Hematopoietic multipotent progenitor cell treated with erythropoietin and hydrocortisone succinate and interleukin-3 and kit ligand, for 15 days (in vitro differentiated cells): Measurements from ENCODE around the gene NPHP4.

Source experiments
- DNase-seq: peaks from one replicate; pipeline ENCODE4 v3.0.0-alpha.2; 2015; ENCODE audit warnings: low spot score

Gene NPHP4

DNA sequence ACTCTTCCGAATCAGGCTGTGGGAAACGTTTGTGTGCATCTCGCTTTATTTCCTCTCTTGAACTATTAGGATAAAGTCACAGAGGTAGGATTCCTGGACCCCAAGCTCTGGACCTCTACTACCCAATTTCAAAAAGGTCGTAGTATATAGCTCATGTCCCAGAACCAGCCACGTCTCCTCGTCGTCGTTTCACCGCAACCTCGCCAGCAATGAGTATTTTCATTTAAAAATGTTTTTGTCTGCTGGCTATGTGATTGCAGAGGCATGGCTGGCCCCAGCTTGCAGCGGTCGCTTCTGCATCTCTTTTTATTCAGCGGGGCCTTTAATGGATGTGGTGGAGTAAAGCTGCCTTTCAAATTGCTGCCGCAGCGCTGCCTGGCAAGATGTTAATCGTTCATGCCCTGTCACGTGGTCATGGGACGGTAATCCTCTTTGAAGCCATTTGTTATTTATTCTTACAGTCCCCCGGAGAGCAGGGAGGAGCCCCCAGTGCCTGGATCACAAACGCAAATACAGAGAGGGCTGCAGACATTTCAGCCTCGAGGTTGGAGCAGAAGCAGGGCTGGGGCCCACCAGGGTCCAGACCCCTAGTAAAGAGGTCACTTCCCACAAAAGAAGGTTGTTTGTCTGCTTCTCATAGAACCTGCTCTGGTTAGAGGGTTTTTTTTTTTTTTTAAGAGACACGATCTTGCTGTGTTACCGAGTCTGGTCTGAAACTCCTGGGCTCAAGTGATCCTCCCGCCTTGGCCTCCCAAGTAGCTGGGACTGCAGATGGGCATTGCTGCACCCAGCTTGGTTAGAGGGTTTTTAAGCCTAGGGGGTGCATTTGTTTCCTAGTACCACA, 11.6 kb upstream of the NPHP4 start:
- DNase-seq = no peak

- DNase-seq = no peak
Observed at GRCh38 chr1:6002714-6003501, 10.7 kb upstream of the NPHP4 start.

GRCh38 chr1:6001992-6002576, 9.9 kb upstream of the NPHP4 start:
- no peak for DNase-seq

GRCh38 chr1:6000444-6001288, 8.4 kb upstream of the NPHP4 start:
- no peak for DNase-seq

- no peak for DNase-seq
Observed at GRCh38 chr1:5999711-6000443, 7.7 kb upstream of the NPHP4 start.

DNA sequence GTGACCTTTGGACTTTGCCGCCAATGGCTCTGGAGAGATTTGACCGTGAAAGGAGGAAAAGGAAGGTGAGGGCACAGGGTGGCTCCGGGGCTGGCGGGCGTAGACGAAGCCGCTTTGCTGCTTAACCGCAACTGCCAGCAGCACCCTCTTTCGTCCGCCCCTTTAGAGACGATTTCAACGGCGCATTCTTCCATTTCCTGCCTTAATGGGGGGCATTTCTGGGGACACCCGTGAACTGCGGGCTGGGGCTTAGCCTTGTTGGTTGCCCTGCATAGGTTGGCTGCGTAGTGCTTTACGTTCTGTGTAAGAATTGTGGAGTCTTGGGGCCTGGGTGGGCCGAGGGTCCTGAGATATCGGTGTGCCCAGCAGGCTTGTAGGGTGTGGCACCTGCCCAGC, 6.7 kb upstream of the NPHP4 start:
- DNase-seq = no peak

GRCh38 chr1:5998051-5998905, 6.1 kb upstream of the NPHP4 start:
- DNase-seq = no peak

DNA sequence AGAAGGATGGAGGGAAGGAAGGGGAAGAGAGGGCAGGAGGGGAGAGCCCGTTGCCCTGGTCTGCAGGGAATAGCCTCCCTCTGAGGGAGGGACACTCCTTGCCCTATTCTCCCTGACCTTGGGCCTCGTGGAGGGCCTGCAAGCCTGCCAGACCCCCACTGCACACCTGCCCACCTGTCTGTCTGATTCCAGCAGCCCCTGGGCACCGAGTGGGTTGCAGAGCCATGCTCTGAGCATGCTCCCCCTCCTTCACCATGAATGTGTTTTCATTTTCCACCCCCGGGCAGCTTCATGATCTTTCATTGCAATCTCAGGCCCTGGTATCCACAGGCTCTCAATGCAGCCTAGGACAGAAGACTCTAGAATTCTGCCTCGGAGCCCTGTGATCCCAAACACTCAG, 5.1 kb upstream of the NPHP4 start:
- no peak for DNase-seq

DNA sequence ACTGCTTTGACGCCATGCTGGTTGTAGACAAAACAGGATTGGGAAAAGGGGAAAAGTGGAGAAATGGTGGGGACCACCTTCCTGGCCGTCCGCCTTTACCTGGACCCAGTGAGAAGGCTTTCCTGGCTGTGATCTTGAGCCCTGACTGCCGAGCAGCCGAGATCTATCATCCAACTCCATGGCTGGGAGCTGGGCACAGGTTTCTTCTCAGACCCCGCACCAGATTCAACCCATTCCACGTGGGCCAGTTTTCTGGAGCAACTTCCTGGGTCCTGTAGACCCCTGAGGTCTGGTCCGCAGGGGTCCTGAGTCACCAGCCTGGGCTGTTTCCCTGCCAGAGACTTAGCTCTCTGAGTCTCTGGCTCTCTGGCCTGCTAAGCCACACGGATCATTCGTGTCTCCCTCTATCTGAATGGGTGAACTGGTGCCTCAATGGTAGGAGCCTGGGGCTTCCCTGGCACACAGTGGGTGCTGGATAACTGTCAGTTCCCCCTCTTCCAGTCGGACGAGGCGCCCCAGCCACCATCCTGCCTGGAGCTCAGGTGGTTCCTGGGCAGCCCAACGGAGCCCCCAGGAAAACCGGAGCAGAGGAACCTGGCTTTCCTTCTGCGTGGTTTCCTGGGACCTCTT, 4.5 kb upstream of the NPHP4 start:
- DNase-seq = no peak

- DNase-seq = no peak
Observed at GRCh38 chr1:5995871-5996630, 3.8 kb upstream of the NPHP4 start.

DNA sequence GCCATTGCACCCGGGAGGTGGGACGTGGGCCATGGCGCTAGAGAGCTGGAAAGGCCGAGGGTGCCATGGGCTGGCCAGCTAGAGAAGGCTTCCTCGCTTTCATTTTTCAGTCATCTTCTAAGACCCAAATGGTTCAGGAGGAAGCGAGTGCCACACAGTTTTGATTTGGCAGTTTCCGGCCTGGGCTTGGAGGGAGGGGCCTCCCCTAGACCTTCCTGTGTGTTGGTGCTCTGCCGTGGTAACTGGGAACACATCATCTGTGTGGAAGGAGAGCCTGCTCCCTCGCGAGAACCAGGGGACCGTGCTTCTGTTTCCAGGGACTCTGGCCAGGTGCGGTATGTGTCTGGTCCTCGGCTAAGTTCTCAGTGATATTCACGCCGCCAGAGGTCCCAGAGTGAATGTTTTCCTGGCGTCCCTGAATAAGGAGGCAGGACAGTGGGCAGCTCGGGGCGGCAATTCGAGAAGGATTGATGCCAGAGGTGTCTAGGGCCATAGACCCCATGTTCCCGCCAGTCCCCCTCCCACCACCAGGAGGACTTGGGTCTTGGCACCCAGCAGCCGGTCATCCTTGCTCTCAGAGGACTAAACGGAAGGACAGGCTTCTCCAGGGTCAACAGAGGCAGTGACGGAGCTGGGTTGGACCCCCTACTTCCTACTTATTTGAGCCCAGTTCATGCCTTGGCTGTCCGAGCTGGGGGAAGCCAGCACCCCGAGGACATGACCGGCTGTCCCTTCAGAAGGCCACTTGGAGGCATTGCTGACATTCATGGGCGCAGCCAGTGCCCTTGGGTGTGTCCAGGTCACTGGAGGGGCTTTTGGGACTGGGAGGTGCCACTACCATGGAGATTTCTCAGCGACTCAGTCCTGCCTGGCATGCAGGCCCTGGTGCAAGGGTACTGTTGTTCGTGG, 2.7 kb upstream of the NPHP4 start:
- no peak for DNase-seq

DNA sequence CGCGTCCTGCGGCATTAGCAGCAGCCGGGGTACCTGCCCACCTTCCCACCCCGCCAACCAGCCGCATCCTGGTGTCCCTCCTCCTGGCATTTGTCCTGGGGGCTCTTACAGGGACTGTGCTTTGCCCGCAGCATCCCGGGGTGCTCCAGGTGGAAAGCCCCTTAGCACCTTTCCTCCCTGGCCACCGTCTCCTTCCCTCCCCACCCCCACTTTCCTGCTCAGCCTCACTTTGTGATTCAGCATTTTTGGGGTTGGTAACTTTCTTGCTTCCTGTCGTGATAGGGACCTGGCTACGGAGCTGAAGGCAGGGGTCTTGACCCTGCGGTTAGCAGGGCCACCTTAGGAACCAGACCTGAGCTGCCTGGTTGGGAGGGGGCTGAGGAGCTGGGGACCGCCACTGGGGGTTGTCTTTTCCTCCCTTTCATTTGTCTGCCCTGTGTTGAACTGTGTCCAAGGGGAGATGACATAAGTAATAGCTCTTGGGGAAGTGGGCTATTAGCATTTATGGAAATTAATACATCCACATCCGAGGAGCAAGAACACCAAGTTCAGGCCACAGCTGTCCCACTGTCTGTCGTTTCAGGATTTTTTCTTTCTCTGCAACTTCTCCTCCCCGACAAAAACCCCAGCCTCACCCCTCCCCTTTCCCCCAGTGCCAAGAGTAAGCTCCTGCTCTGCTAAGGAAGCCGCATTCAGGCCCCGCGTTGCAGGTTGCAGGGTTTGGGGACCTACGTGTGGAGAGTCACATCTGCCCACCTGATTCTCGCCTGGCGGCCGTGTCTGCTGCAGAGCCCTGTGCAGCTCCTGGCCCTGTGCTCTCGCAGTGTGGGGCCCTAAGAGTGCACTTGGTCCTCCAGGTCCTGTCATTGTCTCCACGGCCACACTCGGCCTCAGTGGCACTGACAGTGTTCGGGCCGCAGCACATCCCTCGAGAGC, 1.6 kb upstream of the NPHP4 start:
- DNase-seq = peak; percentile 45

DNA sequence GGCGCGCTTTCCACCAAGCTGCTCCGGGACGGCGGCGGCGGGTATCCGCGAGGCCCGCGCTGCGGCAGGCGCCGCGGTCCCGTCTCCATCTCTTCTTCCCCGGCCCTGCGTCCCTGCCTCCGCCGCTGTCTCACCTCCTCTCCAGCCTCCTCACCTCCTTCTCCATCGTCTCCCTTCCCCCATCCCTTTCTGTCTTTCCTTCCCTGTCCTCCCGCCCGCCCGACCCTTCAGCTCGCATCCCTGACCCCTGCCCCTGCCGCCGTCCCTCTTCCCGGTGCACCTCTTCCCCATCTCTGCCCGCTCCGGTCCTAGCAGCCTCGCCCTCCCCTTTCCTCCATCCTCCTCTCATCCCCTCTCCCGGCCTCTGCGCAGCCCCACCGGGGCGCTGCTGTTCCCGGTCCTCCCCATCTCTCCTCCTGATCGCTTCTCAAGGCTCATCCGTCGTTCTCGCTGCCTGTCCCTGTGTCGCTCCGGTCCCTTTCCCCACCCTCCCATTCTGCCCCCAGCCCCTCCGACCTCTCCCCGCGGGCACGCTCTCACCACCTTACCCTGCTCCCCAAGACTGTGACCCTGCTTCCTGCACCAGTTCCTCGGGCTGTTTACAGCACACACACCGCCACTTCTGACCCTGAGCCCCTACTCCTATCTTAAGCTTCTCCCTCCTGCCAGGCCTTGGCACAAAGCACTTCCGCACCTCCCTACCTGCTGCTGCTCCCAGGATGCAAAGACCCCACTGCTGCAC, 760 bp upstream of the NPHP4 start:
- DNase-seq = no peak

- DNase-seq = peak; percentile 12
Observed at GRCh38 chr1:5991381-5992025, 722 bp downstream of the NPHP4 start.

GRCh38 chr1:5990913-5991312, 1.3 kb downstream of the NPHP4 start:
- DNase-seq = no peak
